ENCODE data around the gene EPHB2. TPM values are rescaled to one million over a fixed set of nuclear protein-coding genes. Genes with fewer than 3 reads are reported as not detected.

Gene EPHB2
- total and polyA plus RNA-seq, 2 of the 8 experiments (the other 6 are each of a cell fraction or from before 2014, with no cell fraction given), result 15.8 to 17.2 TPM

DNA sequence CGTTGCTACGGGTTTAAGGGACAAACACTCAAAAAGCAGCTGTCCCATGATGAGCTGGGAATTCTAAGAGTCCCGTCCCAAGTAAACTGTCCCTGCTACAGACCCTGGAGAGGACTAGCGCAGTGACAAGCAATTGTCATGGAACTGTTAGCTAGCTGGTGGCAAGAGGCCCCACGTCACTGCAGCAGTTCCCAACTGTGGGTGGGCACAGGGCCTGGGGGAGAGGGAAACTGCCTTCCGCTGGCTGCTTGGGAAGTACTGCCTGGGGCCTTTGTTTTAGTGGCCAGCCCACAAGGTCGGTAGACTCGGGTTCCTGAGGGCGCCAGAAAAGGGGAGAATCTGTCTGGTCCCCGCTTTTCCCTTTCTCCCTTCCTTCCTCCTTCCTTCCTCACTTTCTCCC lies 164.6 kb downstream of the EPHB2 start:
- H3K23me2 ChIP-seq (ENCODE audit: low read depth, low read length), result no peaks in the 10 kb centered on the region
- H3K4ac ChIP-seq (replicated peaks; ENCODE audit: insufficient read length, low read depth, low read length), result no peak overlapping the region
- H2BK120ac ChIP-seq (replicated peaks; ENCODE audit: low read depth, low read length), result no peak overlapping the region
- CTCF ChIA-PET (ENCODE audit: partially characterized antibody), result interaction anchor here (0.8 to 6.2 kb wide), 5 partner anchors 13 to 163 kb away, joined by 3 to 52 read pairs (median 3); no protein-coding TSS in a partner anchor
- H3K79me1 ChIP-seq (ENCODE audit: low read depth, low read length), result no peaks in the 10 kb centered on the region
- H2BK12ac ChIP-seq (ENCODE audit: low read depth, low read length), result no peak overlapping the region
- no peak overlapping the region for H3K27ac ChIP-seq (ENCODE audit: low read depth, low read length)
- H2BK15ac ChIP-seq (ENCODE audit: low read length), result no peak overlapping the region
- H3K56ac ChIP-seq (replicated peaks; ENCODE audit: insufficient read length, low read depth, low read length), result no peak overlapping the region
- no peak overlapping the region for H4K8ac ChIP-seq (ENCODE audit: extremely low read depth, insufficient read depth, low read length)
- FAIRE-seq (no peak), DNase-seq (ENCODE audit: low read depth in 1 of 2, low spot score in 2 of 2) (no peak)
- H3K18ac ChIP-seq (ENCODE audit: extremely low read depth, low read length), result peak overlapping the region; percentile 5; the same call in 1 of the 2 replicates
- no peak overlapping the region for H2BK20ac ChIP-seq (ENCODE audit: low read length)
- no peak overlapping the region for H3K23ac ChIP-seq (ENCODE audit: insufficient read length)
- H3K14ac ChIP-seq (ENCODE audit: insufficient read length), result no peak overlapping the region
- no peaks in the 10 kb centered on the region for H4K20me1 ChIP-seq (replicated peaks in 1 of 2; ENCODE audit: control insufficient read depth in 1 of 2, insufficient read depth in 2 of 2, low read length in 2 of 2)
- 71% methylated on average over 9 of the region's 10 CpGs; no CpG with 5 or more reads in 1 of the 2 experiments for WGBS, 2 experiments (ENCODE audit: extremely low coverage in 1 of 2, insufficient coverage in 1 of 2, insufficient read length in 1 of 2, insufficient replicate concordance in 2 of 2, low coverage in 1 of 2, low lambda C conversion rate in 2 of 2, missing lambda C conversion rate in 1 of 2)
- H3K9ac ChIP-seq (replicated peaks in 1 of 4; ENCODE audit: extremely low read depth in 1 of 4, low read depth in 3 of 4, low read length in 3 of 4), result no peak overlapping the region
- H2AFZ ChIP-seq (ENCODE audit: low read length), result no peak overlapping the region
- no peaks in the 10 kb centered on the region; a peak in 1 of 8 replicates for H3K36me3 ChIP-seq (ENCODE audit: control insufficient read depth in 2 of 4, insufficient read depth in 4 of 4, low read length in 3 of 4)
- H3K79me2 ChIP-seq (ENCODE audit: control insufficient read depth in 1 of 2, insufficient read depth in 2 of 2, low read length in 2 of 2), result no peaks in the 10 kb centered on the region
- H4K91ac ChIP-seq (replicated peaks; ENCODE audit: insufficient read length, low read length), result no peak overlapping the region
- no peak overlapping the region for H2BK5ac ChIP-seq (ENCODE audit: low read depth, low read length)
- no peaks in the 10 kb centered on the region for H3K27me3 ChIP-seq (replicated peaks in 1 of 4; ENCODE audit: control insufficient read depth in 3 of 4, extremely low read depth in 1 of 4, insufficient read depth in 3 of 4, low read length in 3 of 4)
- peaks cover 0 to 19% (median 9%) of the 10 kb centered on the region in 4 experiments; a peak in 6 of 7 replicates for H3K4me1 ChIP-seq (replicated peaks in 1 of 4; ENCODE audit: control insufficient read depth in 3 of 4, insufficient read depth in 4 of 4, low read length in 3 of 4)
- H2AK5ac ChIP-seq (ENCODE audit: low read depth, low read length), result no peak overlapping the region
- POLR2A ChIA-PET (ENCODE audit: partially characterized antibody), result no interaction called here
- no peak overlapping the region for H3K4me3 ChIP-seq (ENCODE audit: extremely low read depth in 1 of 4, insufficient read depth in 2 of 4, low read depth in 3 of 4, low read length in 4 of 4)
- H4K5ac ChIP-seq (ENCODE audit: insufficient read length, low read depth, low read length), result no peak overlapping the region
- H3K4me2 ChIP-seq (ENCODE audit: insufficient read depth in 1 of 2, low read depth in 2 of 2, low read length in 2 of 2), result no peak overlapping the region
- no peaks in the 10 kb centered on the region for H3K9me3 ChIP-seq (ENCODE audit: insufficient read depth in 2 of 2, low read depth in 1 of 2, low read length in 1 of 2)
